T follicular helper cell (primary cell): Measurements from ENCODE around the gene ROBO3.

ENCODE experiments used
- DNase-seq: peaks from one replicate; pipeline ENCODE4 v3.0.0-alpha.2; 2020; ENCODE audit warnings: low read depth

Gene ROBO3

GRCh38 chr11:124892750-124893454 lies 27.7 kb downstream of the ROBO3 start:
- DNase-seq, result no peak

GRCh38 chr11:124893781-124894401 lies 28.7 kb downstream of the ROBO3 start:
- DNase-seq, result no peak

- no peak for DNase-seq
Measured at GRCh38 chr11:124894606-124895430, 29.6 kb downstream of the ROBO3 start.

- no peak for DNase-seq
Measured at GRCh38 chr11:124895471-124895971, 30.3 kb downstream of the ROBO3 start.

- no peak for DNase-seq
Measured at GRCh38 chr11:124896071-124896750, 31.0 kb downstream of the ROBO3 start.

GRCh38 chr11:124896821-124897391 lies 31.7 kb downstream of the ROBO3 start:
- DNase-seq, result no peak

- DNase-seq, result no peak
Measured at GRCh38 chr11:124897674-124898262, 32.5 kb downstream of the ROBO3 start, which contains the start of gene ROBO4. TSS of gene ROBO4 (minus strand) at chr11:124897865. CDS start at chr11:124897795, 70 bp downstream.

- DNase-seq, result no peak
Measured at GRCh38 chr11:124898263-124898680, 33.0 kb downstream of the ROBO3 start.

- DNase-seq, result no peak
Measured at GRCh38 chr11:124898711-124899110, 33.5 kb downstream of the ROBO3 start.

GRCh38 chr11:124899383-124900145 lies 34.3 kb downstream of the ROBO3 start:
- DNase-seq, result no peak

- no peak for DNase-seq
Measured at GRCh38 chr11:124900464-124900863, 35.2 kb downstream of the ROBO3 start.

- no peak for DNase-seq
Measured at GRCh38 chr11:124902616-124903015, 37.4 kb downstream of the ROBO3 start.

GRCh38 chr11:124915541-124916369 lies 50.5 kb downstream of the ROBO3 start:
- no peak for DNase-seq

- no peak for DNase-seq
Measured at GRCh38 chr11:124916370-124916710, 51.1 kb downstream of the ROBO3 start.

GRCh38 chr11:124917115-124917637 lies 51.9 kb downstream of the ROBO3 start:
- no peak for DNase-seq

- no peak for DNase-seq
Measured at GRCh38 chr11:124918950-124919349, 53.7 kb downstream of the ROBO3 start, which contains the start of gene HEPN1. TSS of gene HEPN1 (plus strand) at chr11:124919250.

- DNase-seq, result no peak
Measured at GRCh38 chr11:124919898-124920297, 54.7 kb downstream of the ROBO3 start.

GRCh38 chr11:124920356-124920755 lies 55.1 kb downstream of the ROBO3 start:
- DNase-seq, result no peak
